ENCODE data around the gene NMNAT3.

- no peak for TF ChIP-seq CTCF (IDR thresholded peaks at IDR 0.05)
- no peak for TF ChIP-seq EP300 (IDR thresholded peaks at IDR 0.05)
These were observed 5.7 kb downstream of the NMNAT3 start for GRCh38 chr3:139671863-139672646.

Measured in stomach (tissue), 4 donors.